Left hindlimb (tissue), 1 donor: ENCODE data around the gene CHGA.

ENCODE experiments used
- DNase-seq: peaks from one replicate; pipeline ENCODE4 v3.0.0-alpha.2; 2018

Gene CHGA

GRCh38 chr14:92945959-92946846 lies 23.3 kb downstream of the CHGA start:
- DNase-seq, result peak; percentile 73

DNA sequence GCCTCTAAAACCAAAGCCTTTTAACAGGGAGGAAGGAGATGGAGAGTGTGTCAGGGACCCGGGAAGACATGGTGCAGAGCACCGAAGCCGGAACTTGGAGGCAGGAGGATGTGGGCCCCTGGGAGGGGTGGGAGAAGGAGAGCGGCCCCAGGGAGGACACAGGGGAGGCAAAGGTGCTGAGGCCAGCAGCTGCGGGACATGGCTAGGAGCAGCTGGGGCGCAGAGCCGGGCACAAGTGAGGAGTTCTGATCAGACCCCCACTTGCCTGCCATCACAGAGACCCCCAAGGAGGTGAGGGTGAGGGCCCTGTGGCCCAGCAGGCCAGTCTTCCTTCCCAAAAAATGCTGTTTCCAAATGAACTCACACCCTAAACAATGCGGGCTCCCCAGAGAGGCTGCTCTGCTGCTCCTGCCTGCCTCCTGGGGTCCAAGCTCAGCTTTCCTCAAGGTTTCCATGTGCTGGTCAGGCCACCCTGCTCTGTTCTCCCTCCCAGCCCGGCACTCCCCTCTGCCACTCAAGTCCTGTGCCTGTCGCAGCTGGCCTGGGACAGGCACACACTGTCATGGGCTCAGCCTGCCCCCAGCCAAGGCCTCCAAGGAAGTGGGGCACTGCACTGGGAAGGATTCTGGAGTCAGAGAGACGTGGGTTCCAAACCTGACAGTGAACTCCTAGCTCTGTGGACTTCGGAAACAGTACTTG lies 24.0 kb downstream of the CHGA start:
- no peak for DNase-seq

DNA sequence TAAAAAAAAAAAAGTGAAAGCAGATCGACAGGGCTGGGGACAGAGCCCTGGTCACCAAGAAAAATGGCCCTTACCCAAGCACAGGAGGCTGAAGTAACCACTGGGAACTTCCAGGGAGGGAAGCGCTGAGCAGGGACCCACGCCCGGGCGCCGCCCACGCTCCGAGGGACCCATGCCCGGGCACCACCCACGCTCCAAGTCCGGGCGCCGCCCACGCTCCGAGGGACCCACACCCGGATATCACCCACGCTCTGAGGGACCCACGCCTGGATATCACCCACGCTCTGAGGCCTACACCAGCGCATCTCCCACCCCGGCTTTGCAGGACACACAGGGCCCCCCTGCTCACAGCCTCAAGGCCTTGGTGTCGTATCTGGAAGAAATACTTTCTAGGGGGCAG lies 25.7 kb downstream of the CHGA start:
- no peak for DNase-seq

DNA sequence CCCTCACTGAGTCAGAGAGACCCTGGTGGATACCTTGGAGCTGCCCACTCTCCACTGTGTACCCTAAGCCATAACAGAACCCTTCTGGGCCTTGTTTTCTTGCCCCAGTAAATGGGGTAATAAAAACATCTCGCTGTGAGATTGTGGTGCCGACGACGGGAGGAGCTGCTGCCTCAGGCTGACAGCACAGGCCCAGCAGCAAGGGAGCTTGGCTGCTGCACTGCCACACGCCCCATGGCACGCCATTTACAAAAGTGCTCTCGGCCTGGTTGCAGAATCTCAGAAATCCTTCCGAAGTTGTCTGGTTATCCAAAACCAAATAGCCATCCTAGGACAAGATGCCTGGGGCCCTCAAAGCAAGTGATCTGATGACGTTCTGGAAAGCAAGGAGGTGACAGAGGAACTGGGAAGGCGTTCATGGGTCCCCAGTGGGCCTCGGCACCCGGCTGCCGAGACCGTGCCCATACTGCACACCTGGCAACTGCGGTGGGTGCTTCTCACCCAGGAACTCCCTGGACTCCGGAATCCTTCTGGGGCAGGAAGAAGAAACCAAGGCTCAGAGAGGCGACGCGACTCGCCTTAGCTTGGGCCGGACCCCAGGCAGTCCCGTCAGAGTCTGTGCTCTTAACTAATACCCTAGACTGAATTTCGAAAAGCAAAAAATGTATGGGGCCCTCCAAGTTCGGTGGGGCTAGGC lies 26.7 kb downstream of the CHGA start:
- no peak for DNase-seq

DNA sequence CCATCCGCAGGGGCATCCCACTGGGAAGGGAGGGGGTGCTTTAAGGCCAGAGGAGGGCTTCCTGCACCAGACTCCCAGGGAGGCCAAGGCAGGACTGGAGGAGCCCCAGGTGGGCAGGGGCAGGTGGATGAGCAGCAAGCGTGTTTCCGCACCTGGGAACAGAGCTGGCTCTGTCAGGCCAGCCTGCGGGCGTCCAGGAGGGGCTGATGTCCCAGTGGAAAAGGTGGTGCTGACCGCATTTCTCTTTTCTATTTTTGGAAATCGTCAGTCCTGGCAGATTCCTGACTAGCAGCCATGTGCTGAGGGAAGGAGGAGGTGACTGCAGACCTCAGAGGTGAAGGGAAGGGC lies 27.2 kb downstream of the CHGA start:
- no peak for DNase-seq

DNA sequence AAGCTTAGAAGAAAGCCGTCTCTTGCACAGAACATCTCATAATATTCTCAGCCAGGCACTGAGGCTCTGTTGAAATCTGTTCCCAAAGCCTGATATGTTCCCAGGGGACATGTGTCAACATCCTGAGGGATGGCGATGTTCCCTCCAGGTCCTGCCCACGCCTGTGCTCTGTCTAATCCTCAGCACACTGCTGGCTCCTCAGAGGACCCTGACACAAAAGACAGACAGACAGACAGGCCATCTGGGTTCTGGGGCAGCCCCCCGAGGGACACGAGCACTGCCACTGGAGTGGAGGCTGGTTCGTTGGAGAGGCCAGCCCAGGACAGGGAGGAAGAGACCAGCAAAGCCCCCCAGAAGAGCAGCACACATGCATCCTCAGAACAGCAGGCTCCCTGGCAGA lies 27.8 kb downstream of the CHGA start:
- DNase-seq, result no peak

DNA sequence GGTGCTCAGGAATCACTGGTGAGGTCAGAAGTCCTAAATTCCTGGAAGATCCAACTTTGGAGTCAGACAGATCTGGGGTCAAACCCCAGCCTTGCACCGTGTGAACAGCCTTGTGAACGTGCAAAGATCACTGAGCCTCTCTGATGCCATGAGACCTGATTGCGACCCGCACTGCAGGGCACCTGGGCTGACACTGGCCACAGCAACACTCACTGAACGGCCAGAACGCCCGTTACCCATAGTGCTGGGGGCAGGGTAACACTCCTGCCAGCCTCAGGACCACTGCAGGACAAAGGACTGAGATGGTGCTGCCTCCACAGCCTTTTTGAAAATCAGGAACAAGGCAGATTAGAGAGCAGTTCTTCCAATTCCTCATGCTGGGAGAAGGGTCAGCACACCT lies 28.3 kb downstream of the CHGA start:
- DNase-seq, result no peak

DNA sequence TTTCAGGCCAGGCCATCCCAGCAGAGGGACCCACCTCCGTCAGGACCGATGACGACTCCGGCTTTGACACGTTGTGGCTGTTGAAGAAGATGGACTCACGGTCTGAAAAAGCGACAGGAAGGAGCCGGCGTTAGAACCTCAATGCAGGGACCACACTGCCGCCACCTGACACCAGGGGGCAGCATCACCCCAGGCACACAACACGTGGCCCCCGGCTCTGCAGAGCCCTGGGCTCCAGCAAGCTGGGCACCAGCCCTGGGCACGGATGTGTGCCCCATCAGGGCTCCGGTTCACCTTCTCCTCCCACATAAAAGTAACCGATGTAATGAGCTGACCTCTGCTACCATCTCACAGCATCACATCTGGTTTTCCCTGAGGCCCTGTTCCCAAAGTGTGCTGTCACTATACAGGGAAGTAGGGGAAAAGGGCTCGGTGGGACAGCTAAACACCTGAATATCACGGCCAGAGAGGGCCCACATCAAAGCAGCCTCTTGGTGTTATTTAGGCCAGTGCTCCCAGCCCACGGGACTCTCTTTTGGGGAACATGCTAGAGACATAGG lies 29.0 kb downstream of the CHGA start:
- DNase-seq, result peak; percentile 79

- no peak for DNase-seq
Observed at GRCh38 chr14:92952481-92953298, 29.7 kb downstream of the CHGA start.

DNA sequence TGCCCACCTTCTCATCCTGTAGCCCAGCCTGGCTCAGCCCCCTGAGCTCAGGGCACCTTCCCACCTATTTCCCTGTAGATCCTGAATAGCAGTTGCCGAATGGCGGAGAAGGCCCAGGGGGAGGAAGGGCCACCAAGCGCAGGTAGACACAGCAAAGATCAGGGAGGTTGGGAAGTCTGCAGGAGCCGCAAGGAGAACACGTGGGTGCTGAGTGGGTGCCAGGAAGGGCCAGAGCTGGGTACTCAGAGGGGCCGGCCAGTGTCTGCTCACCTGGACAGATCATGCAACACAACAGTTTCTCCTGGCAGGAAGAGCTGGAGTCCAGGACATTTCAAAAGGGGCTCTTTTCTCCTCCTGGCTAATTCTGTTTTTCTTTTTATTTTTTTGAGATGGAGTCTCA lies 30.6 kb downstream of the CHGA start:
- no peak for DNase-seq

DNA sequence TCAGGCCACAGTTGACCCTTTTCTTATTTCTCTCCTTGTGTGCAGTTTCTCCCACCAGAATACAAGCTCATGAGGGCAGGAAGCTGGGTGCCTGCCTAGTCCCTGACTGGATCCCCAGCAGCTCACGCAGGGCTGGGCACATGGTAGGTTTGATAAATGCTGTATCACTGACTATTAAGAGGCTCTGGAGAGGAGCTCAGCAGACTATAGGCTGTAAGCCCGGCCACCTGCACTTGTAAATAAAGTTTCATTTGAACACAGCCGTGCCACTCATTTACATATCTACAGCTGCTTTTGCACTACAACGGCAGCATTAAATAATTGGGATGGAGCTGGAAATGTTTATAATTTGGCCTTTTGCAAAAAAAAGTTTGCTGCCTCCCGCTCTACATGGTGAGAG lies 32.0 kb downstream of the CHGA start:
- DNase-seq, result no peak

DNA sequence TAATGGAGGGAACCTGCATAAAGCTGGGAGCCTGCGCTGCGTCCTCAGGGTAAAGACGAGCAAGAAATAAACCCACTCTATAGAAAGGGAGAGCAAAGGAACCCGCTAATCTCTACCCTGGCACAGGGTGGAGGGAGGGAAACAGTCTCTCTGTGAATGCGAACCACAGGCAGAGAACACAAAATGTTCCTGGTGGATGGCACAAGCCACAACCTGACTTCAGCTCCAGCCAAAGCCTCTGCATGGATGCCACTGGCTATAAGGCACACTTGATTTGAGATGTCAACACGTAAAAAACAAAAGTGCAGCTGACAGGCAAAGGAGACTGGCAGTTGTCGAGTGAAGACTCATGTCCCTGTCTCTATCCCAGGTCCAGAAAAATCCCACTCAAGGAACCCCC lies 32.4 kb downstream of the CHGA start:
- no peak for DNase-seq

GRCh38 chr14:92956961-92957360 lies 34.0 kb downstream of the CHGA start:
- no peak for DNase-seq

GRCh38 chr14:92958373-92959188 lies 35.6 kb downstream of the CHGA start:
- no peak for DNase-seq

GRCh38 chr14:92959189-92959531 lies 36.2 kb downstream of the CHGA start:
- DNase-seq, result peak; percentile 73

DNA sequence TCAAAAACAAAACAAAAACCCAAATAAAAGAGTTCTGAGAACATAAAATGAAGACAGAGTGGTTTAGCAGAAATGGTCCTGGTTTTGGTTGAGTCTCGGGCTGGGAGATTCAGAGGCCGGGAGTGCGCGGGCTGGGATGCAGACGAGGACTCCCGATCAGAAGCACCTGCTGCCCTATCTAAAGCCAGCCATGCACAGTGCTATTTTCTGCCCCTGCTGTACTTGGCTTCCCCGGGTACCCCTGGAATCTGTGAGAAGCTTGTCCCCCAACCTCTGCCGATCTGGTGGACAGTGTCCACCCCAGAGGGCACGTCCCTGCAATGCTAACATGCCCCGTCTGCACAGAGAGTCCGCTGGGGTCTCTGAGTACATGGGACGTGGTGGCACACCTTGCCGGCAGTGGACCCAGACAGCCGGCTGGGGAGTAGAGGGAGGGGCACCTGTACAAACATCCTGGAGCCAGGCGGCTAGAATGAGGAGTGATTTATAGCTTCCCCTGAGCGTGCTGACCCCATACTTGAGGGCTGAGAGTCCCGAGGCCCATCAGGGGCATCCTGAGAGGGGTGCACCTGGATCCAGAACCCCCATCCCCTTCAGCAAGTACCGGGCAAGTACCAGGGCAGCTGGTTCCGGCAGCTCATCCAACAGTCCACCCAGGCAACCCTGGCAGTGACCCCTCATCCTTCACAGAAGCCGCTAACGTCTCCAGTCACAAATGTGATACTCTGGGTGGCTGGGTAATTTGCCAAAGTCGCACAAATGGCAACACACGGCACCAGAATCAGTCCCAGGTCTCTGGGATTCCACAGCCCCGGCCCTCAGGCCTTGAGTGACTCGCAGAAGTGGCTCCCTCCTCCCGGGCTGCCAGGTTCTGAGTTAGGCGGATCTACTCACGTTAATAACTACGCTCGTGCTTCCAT lies 37.1 kb downstream of the CHGA start:
- DNase-seq, result peak; percentile 22

- DNase-seq, result no peak
Observed at GRCh38 chr14:92960706-92961566, 38.0 kb downstream of the CHGA start.

DNA sequence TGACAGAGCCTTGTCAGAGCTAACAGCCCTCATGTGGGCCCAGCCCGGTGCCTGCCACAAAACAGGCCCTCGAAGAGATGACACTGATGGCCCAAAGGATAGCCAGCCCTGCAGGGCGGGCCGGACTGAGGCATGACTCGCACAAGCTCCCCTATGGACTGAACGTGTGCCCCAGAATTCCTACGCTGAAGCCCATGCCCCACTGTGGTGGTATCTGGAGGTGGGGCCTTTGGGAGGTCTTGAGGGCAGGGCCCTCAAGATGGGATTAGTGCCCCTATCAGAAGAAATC lies 38.6 kb downstream of the CHGA start:
- no peak for DNase-seq

DNA sequence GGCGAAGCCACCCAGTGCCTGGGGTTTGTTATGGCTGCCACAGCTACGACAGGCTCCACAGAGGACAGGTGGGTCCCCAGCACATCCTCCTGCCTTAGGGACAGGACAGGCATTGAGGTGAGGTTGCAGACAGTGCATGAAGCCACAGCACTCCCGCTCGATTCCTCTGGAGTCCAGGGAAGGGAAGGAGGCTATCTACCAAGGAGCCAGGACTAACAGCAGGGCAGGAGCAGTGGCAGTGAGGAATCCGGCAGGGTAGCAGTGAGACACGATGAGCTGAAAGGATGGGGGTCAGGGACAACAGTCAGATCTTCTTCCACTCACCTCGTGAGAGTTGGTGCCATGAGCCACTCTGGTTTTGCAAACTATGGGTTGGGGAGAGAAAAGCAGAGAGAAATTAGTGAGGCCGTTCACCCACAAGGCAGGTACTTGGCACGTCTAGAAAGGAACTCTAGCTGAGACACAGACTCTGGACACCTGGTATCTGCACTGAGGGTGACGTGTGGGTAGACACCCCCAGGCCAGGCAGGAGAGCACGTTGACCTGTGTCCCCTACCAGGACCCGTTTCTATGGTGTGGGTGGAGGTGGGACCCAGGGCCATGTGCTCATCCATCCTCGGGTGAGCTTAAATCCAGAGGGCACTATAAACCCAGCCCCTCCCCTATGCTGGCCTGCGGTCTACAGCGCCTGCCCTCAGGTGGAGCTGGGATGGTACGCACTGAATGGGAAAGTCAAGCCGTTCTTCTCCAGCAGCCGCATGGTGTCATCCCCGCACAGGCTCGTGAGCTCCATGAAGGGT lies 39.3 kb downstream of the CHGA start:
- no peak for DNase-seq
